Fibroblast of skin of back (primary cell): ENCODE data around the gene PSD4.

ENCODE experiments used
- DNase-seq: peaks from one replicate; pipeline ENCODE4 v3.0.0-alpha.2; 2013

PSD4 gene

GRCh38 chr2:113169002-113169530, 4.7 kb upstream of the PSD4 start:
- DNase-seq: no peak

GRCh38 chr2:113169586-113169985, 4.2 kb upstream of the PSD4 start:
- no peak for DNase-seq

- DNase-seq: no peak
Observed at GRCh38 chr2:113171334-113172075, 2.3 kb upstream of the PSD4 start.

GRCh38 chr2:113172721-113173541, 840 bp upstream of the PSD4 start:
- DNase-seq: no peak

- DNase-seq: no peak
Observed at GRCh38 chr2:113174376-113174750, 592 bp downstream of the PSD4 start.

DNA sequence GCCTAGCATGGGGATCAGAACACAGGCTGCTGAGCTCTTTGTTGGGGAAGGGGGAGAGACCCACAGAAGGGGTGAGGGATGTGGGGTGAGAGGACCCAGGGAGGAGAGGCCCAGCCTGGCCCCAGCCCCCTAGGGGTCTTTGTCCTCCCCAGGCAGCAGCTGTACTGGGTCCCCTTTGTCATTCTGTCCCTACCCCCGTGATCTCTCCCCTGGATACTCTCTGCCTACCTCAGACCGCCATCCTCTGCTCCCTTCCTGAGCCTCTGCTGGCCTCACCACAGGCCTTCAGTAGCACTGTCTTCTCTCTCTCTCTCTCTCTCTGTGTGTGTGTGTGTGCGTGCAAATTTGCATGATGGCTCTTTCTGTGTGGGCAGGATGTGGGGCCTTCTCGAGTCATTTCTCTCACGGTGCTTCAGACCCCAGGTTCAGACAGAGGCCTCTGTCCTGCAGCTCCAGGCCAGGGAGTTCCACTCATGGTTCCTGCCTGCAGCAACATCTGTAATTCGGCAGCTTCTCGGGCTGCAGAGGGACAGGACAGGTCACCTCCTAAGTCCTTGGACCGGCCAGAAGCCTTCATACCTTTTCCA, 1.4 kb downstream of the PSD4 start:
- no peak for DNase-seq

GRCh38 chr2:113175736-113176695, 2.2 kb downstream of the PSD4 start:
- DNase-seq: no peak

DNA sequence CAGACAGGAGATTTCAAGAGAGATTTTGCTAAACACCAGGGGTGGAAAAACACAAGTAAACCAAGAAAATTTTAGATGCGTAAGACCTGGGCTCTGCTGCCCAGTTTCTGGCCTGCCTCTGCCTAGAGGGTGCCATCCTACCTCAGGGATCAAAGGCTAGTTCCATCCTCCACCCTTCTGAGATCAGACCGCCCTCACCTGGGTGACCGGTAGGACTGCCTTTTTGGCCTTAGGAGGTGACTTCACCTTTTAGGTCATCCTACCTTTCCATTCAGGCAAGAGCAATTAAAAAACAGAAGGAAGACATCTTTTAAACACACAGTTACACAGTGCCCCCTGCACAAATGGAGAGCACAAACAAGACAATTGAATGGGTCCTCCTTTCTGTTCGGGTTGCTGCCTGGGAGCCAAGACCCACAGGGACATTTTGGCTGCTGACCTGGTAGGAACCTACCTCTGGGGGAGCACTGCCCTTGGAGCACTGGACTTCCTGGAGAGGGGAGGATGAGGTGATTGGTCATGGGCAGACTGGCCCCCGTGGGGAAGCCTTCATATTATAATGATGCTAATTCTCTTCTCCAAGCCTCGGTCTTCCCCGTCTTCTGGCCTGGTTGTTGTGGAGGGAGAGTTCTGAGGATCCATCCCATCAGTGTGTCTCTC, 3.1 kb downstream of the PSD4 start:
- DNase-seq: no peak

GRCh38 chr2:113178069-113178746, 4.4 kb downstream of the PSD4 start:
- no peak for DNase-seq

DNA sequence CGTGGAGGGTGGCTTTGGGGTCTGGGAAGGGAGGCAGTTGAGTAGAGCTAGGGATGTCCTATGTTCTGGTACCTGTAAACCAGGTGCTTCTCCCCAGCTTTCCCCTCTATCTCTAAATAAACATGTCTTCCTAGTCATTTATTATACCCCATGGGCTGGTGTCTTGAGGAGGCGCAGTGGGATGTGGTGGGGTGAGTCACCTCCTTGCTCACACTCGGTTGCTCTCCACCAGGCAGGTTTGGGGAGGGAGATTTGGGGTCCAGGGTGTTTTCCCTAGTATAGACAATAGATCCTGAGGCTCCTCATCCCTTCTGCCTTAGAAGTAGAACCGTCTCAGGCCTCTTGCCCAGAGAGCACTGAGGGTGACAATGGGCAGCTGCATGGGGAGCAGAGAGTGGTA, 5.1 kb downstream of the PSD4 start:
- DNase-seq: no peak

GRCh38 chr2:113179446-113180045, 5.8 kb downstream of the PSD4 start:
- no peak for DNase-seq

DNA sequence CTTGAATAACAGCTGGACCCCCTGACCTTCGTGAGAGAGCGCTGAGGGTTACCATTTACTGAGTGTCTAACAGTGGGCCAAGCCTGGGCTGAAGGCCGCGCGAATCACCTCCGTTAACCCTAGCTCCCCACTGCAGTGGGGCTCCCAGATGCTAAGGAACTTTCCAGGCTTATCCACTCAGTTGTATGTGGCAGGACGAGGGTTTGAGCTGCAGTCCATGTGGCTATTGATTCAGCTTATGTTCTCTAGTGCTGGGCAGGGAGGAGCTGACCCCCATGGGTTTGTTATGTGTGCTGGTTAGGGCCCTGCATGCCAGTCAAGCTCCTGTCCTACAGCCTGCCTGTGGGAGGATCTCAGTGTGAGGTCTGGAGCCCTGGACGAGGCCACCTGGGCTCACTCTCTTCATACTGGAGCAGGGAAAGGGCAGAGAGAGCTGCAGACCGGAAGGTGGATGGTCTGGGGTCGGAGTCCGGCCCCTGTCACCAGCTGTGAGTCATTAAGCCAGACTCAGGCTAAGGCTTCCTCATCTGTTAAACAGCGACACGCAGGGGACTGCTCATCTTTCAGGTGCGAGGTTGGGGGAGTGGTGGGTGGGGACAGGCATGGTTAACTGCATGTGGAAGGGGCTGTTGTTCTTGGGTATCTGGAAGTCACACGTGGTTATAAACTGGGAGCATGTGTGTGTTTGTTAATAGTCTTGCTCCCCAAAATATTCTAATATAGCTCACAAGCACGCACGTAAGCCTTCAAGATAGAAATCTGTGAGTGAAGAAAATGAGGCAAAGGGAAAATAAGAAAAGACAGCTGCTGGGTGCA, 6.6 kb downstream of the PSD4 start:
- no peak for DNase-seq

DNA sequence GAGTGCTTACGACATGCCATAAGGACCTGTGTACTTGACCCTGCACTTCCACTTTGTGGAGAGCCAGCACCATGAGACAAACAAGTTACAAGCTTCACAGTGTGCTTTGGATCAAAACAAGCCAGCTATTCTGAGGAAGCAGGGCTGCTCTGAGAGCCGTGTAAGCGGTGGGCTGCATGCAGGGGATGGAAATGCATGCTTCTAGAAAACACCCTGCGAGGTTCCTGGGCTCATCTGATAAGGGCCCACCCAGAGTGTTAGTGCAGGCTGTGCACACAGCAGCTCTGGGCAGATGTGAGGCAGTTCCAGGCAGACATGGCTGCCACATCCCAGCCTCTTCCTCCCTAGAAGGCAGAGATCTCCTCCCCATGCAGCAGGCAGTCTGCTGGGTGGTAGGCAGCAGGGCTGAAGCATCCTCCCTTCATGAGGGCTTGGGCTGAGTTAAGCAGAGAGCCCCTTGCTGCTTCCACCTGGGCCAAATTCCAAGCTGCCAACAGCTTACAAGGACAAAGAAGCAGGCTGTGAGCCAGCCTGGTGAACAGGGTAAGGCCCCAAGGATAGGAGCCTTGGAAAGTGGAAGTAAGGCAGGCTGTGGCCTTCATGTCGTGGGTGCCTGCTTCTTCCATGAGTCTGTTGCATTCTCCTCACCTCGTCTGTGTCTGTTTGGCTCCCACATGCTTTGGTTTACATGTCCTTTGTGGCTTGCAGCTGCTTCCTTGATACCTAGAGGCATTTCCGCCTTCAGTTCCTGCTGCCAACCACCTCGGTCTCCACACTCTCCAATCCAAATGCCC, 7.7 kb downstream of the PSD4 start:
- no peak for DNase-seq

DNA sequence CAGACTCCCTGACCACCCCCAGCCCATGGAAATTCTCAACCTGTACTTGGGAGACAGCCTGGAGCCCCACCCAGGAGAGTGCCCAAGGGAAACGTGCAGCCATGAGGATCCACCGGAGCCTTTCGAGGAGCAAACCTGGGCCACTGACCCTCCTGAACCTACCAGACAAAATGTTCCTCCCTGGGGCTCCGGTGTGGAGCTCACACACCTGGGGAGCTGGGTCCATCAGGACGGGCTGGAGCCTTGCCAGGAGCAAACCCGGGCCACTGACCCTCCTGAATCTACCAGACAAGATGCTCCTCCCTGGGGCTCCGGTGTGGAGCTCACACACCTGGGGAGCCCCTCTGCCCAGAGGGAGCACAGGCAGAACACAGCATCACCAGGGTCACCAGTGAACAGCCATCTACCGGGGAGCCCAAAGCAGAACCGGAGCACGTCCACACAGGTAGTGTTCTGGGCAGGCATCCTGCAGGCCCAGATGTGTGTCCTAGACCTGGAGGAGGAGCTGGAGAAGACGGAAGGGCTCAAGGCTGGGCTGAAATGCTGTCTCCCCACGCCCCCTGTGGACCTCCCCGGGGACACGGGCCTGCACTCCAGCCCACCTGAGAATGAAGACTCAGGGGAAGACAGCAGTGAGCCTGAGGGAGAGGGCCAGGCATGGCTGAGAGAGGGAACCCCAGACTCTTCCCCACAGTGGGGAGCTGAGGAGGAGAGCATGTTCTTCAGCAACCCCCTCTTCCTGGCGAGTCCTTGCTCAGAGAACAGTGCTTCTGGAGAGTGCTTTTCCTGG, 8.9 kb downstream of the PSD4 start:
- no peak for DNase-seq

- no peak for DNase-seq
Observed at GRCh38 chr2:113183264-113183663, 9.5 kb downstream of the PSD4 start.

DNA sequence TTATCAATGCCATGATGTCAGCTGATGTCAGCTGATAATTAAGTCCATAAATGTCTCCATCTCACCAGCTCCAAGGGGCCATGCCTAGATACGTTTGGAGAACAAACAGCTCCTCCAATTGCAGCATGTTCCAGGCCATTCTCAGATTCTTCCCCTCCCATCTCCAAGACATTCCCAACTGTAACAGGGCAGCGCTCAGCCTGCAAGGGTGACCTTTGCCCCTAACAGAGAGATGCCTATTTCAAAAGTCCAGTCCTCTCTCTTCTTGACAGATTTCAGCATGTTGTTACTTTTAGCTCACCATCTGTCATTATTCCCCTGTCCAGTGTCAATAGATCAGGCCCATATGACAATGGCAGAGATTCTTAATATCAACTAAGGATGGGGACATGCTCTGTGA, 9.9 kb downstream of the PSD4 start:
- no peak for DNase-seq

- no peak for DNase-seq
Observed at GRCh38 chr2:113184531-113185230, 10.9 kb downstream of the PSD4 start.
